Heart left ventricle (tissue), 13 donors: Measurements from ENCODE around the gene EHMT1.

Experiments used
- POLR2A ChIP-seq, 2 donors: fragments of 450-650 bp; IDR thresholded peaks; one replicate each; pipeline ENCODE4 v1.6.1; 2017; ENCODE audit warnings: antibody characterized with exemption in 2 of 2, mild to moderate bottlenecking in 2 of 2, moderate library complexity in 2 of 2
- TF ChIP-seq, protein P1 (sequence below), 12 donors: fragments of 200-600 bp; sonication (generic) in 4 of 12; IDR thresholded peaks; one replicate each; pipeline versions ENCODE4 v1.5.0 to v1.8.0; 2018 to 2022; ENCODE audit warnings: antibody characterized with exemption in 12 of 12, mild to moderate bottlenecking in 5 of 12
- donor health status: ischemic (EF 13 %, LVEDD 7.1; RV severe dilation, severe dysfunction).
- donor health status: DM: no; HTN: yes; CAD: no.
- donor health status: DM: no; HTN: no; CAD: no.
- donor health status: ischemic (EF 25% LVEDD 6.9; RV normal size, moderate dysfunction).
- donor health status: ischemic (EF 25% LVEDD 5.7; RV mildly dilated, moderate dysfunction).
- donor health status: ischemic (EF 35%, LVEDD 5.7; RV mildly dilated, moderate dysfunction).
- donor health status: nonischemic (EF 11% LVEDD 7.7; RV severe dilation, severe dysfunction).
- donor health status: DM: yes; HTN: yes; CAD: no.
- donor health status: PGD.
- donor health status: ischemic (EF 29% LVEDD 5.4; RV normal size, mild dysfunction).
- donor health status: nonischemic (EF 23%, LVEDD 6.1; RV moderate dilation, normal function).

GRCh38 chr9:137772281-137772873, 153.6 kb downstream of the EHMT1 start:
- TF ChIP-seq, protein P1, sequence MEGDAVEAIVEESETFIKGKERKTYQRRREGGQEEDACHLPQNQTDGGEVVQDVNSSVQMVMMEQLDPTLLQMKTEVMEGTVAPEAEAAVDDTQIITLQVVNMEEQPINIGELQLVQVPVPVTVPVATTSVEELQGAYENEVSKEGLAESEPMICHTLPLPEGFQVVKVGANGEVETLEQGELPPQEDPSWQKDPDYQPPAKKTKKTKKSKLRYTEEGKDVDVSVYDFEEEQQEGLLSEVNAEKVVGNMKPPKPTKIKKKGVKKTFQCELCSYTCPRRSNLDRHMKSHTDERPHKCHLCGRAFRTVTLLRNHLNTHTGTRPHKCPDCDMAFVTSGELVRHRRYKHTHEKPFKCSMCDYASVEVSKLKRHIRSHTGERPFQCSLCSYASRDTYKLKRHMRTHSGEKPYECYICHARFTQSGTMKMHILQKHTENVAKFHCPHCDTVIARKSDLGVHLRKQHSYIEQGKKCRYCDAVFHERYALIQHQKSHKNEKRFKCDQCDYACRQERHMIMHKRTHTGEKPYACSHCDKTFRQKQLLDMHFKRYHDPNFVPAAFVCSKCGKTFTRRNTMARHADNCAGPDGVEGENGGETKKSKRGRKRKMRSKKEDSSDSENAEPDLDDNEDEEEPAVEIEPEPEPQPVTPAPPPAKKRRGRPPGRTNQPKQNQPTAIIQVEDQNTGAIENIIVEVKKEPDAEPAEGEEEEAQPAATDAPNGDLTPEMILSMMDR (IDR thresholded peaks at IDR 0.05), result no peak
- no peak for TF ChIP-seq POLR2A (IDR thresholded peaks at IDR 0.05)
